Caco-2 (cell line): ENCODE data around the gene CYB561D2. TPM values are rescaled to one million over a fixed set of nuclear protein-coding genes. Genes with fewer than 3 reads are reported as not detected.

Experiments
- BruUV-seq: library from RNA; stranded (reverse); fragments of 400-500 nt; replicated peaks from 2 replicates; lab custom pipeline; 2021; lab: Mats Ljungman, UMichigan
- CTCF ChIA-PET: fragments of 300-600 bp; sonication (Branson Sonifier 250); formaldehyde crosslinking; loops from one replicate; lab custom pipeline; 2022; ENCODE audit warnings: antibody characterized with exemption; lab: Charles Lee
- POLR2A ChIA-PET: fragments of 300-600 bp; sonication (Branson Sonifier 250); formaldehyde crosslinking; loops from one replicate; lab custom pipeline; 2022; ENCODE audit warnings: antibody characterized with exemption; lab: Charles Lee
- DNase-seq, 2 experiments: peaks; one replicate each; pipeline versions ENCODE4 v3.0.0 to v3.0.0-alpha.2; 2020 to 2022
- H3K27me3 ChIP-seq: replicated peaks from 2 replicates; pipeline ENCODE4 v1.6.0; 2011; ENCODE audit warnings: low read length; ENCODE audit not compliant: control insufficient read depth, insufficient read depth
- H3K36me3 ChIP-seq: 2 replicates; pipeline ENCODE4 v1.5.1; 2011; ENCODE audit warnings: low read length; ENCODE audit not compliant: control insufficient read depth, insufficient read depth
- H3K4me1 ChIP-seq: fragments of 250-450 bp; sonication (Bioruptor Pico); 2 replicates; pipeline ENCODE4 v1.5.1; 2020; ENCODE audit warnings: mild to moderate bottlenecking
- H3K4me3 ChIP-seq: 2 replicates; pipeline ENCODE4 v1.5.1; 2011; ENCODE audit warnings: low read depth, mild to moderate bottlenecking, control low read depth, low read length
- H3K9me3 ChIP-seq: fragments of 250-450 bp; sonication (Bioruptor Pico); 2 replicates; pipeline ENCODE4 v1.5.1; 2020; ENCODE audit warnings: mild to moderate bottlenecking, moderate library complexity
- H3K27ac Mint-ChIP-seq: one replicate; pipeline ENCODE4 v1.8.0; 2022; ENCODE audit warnings: mixed read lengths; ENCODE audit not compliant: unreplicated experiment
- H3K27me3 Mint-ChIP-seq: one replicate; pipeline ENCODE4 v1.8.0; 2022; ENCODE audit warnings: mixed read lengths; ENCODE audit not compliant: insufficient read depth, unreplicated experiment
- H3K36me3 Mint-ChIP-seq: one replicate; pipeline ENCODE4 v1.8.0; 2022; ENCODE audit warnings: mild to moderate bottlenecking, mixed read lengths; ENCODE audit not compliant: insufficient read depth, unreplicated experiment
- H3K4me1 Mint-ChIP-seq: one replicate; pipeline ENCODE4 v1.8.0; 2022; ENCODE audit warnings: low read depth, mixed read lengths; ENCODE audit not compliant: unreplicated experiment
- H3K4me3 Mint-ChIP-seq: one replicate; pipeline ENCODE4 v1.8.0; 2022; ENCODE audit warnings: mild to moderate bottlenecking, moderate library complexity, mixed read lengths; ENCODE audit not compliant: unreplicated experiment
- H3K9me3 Mint-ChIP-seq: one replicate; pipeline ENCODE4 v1.8.0; 2022; ENCODE audit warnings: mixed read lengths; ENCODE audit not compliant: unreplicated experiment
- intact Hi-C: fragments of 100-400 bp; cut with micrococcal nuclease; formaldehyde crosslinking; loops from one replicate; pipeline ENCODE4 v1.10.0; 2022; ENCODE audit not compliant: unreplicated experiment
- total RNA-seq: library from RNA; stranded (reverse); gene quantifications from 2 replicates; pipeline ENCODE4 v1.2.3, GENCODE V29; 2022
- TF ChIP-seq, protein P1 (sequence below), 2 experiments: fragments of 200-600 bp in 1 of 2; IDR thresholded peaks; 1 replicate in 1 of 2; 2 replicates in 1 of 2; pipeline versions ENCODE4 v1.5.1 to v1.8.0; 2011 to 2022; ENCODE audit warnings: antibody characterized with exemption in 1 of 2, control low read depth in 1 of 2, inconsistent platforms in 1 of 2, low read depth in 1 of 2, low read length in 1 of 2, mild to moderate bottlenecking in 1 of 2, moderate library complexity in 1 of 2; ENCODE audit not compliant: insufficient read depth in 1 of 2, severe bottlenecking in 1 of 2, unreplicated experiment in 1 of 2

The CYB561D2 gene
- total RNA-seq, 1 experiment from 2014 or later: 21.2 TPM

DNA sequence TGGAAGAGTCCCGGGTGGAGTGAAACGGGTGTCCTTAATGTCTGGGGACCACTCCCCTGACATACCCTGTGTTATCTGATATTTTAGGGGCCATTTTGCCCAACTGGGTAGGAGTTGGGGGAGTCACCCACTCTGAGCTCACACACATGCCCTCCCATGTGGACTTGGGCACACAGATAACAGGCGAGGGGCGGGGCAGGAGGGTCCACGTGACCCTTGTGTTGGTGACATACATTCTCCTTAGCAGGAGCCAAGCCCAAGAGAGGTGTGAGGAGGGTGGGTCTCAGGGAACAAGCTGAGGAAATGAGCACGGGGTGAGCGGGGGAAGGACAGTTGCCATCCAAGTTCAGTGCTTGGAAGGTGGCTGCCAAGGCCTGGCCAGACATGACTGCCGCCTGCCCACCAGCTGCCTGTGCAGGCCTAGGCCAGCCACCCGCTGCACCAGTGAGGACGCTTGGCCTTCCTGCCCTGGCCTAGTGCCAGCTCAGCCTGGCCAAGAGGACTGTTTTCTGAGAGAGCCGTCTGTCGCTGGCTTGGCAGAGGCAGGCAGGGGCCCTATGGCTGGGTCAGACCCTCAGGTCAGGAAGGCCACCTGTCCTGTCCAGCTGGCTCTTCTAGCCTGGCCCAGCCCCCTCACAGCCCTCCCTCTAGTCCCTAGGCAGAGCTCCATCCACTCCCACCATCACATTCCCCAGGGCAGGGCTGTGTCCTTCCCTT is 40.0 kb downstream of the CYB561D2 start:
- no TSS peak for BruUV-seq
- Mint-ChIP-seq H3K4me1 (no peaks in the 10 kb centered on the region), H3K27ac (no peak overlapping the region), H3K36me3 (no peaks in the 10 kb centered on the region), H3K9me3 (no peaks in the 10 kb centered on the region), H3K4me3 (no peak overlapping the region), H3K27me3 (no peaks in the 10 kb centered on the region)
- POLR2A ChIA-PET: no interaction called here
- no peaks in the 10 kb centered on the region for H3K36me3 ChIP-seq
- CTCF ChIA-PET: interaction anchor here (0.6 kb wide), 2 partner anchors 16 to 52 kb away, joined by 3 to 4 read pairs; no protein-coding TSS in a partner anchor
- no peaks in the 10 kb centered on the region for H3K4me1 ChIP-seq
- H3K27me3 ChIP-seq: no peaks in the 10 kb centered on the region
- no peak overlapping the region for H3K4me3 ChIP-seq
- no peaks in the 10 kb centered on the region for H3K9me3 ChIP-seq
- no peak for DNase-seq
- intact Hi-C loops: no loop called here
- TF ChIP-seq, protein P1, sequence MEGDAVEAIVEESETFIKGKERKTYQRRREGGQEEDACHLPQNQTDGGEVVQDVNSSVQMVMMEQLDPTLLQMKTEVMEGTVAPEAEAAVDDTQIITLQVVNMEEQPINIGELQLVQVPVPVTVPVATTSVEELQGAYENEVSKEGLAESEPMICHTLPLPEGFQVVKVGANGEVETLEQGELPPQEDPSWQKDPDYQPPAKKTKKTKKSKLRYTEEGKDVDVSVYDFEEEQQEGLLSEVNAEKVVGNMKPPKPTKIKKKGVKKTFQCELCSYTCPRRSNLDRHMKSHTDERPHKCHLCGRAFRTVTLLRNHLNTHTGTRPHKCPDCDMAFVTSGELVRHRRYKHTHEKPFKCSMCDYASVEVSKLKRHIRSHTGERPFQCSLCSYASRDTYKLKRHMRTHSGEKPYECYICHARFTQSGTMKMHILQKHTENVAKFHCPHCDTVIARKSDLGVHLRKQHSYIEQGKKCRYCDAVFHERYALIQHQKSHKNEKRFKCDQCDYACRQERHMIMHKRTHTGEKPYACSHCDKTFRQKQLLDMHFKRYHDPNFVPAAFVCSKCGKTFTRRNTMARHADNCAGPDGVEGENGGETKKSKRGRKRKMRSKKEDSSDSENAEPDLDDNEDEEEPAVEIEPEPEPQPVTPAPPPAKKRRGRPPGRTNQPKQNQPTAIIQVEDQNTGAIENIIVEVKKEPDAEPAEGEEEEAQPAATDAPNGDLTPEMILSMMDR (IDR thresholded peaks at IDR 0.05; ENCODE audit: insufficient read depth in 1 of 2, low read depth in 1 of 2, low read length in 1 of 2, severe bottlenecking in 1 of 2, unreplicated experiment in 1 of 2): no peak

DNA sequence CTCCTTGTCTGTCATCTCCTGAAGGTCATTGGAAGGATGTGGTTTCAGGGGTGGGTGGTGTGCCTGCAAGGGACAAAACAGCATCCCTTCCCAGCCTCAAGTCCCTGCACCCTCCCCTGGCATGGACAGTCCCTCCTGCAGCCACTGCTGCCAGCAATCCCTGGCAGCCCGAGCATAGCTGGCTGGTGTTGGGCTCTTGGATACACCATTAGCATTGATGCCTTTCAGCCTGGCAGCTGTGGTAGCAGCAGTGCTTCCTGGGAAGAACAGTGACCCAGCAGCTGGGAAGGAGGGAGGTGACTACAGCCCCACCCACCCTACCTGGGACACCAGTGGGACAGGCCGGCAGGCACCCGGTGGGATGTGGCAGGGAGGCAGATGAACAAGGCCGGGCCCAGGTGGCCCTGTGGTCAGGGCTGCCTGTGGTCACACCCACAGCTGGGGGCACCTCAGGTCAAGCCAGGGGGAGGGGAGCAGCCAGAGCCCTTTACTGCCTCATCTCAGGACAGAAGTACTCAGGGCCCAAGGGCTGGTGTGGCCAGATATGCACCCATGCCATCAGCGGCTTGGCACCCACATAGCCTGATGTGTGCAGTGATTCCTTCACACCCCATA is 41.5 kb downstream of the CYB561D2 start:
- no peaks in the 10 kb centered on the region for H3K4me1 Mint-ChIP-seq
- H3K36me3 Mint-ChIP-seq: no peaks in the 10 kb centered on the region
- intact Hi-C loops: no loop called here
- Histone ChIP-seq H3K9me3 (no peaks in the 10 kb centered on the region), H3K27me3 (no peaks in the 10 kb centered on the region), H3K4me3 (no peak overlapping the region), H3K4me1 (no peaks in the 10 kb centered on the region), H3K36me3 (no peaks in the 10 kb centered on the region)
- ChIA-PET POLR2A (no interaction called here), CTCF (no interaction called here)
- no peak overlapping the region for H3K27ac Mint-ChIP-seq
- no peaks in the 10 kb centered on the region for H3K9me3 Mint-ChIP-seq
- no peak for DNase-seq
- H3K27me3 Mint-ChIP-seq: no peaks in the 10 kb centered on the region
- no peak overlapping the region for H3K4me3 Mint-ChIP-seq
- no TSS peak for BruUV-seq
- TF ChIP-seq, protein P1 (IDR thresholded peaks at IDR 0.05; ENCODE audit: insufficient read depth in 1 of 2, low read depth in 1 of 2, low read length in 1 of 2, severe bottlenecking in 1 of 2, unreplicated experiment in 1 of 2): no peak

DNA sequence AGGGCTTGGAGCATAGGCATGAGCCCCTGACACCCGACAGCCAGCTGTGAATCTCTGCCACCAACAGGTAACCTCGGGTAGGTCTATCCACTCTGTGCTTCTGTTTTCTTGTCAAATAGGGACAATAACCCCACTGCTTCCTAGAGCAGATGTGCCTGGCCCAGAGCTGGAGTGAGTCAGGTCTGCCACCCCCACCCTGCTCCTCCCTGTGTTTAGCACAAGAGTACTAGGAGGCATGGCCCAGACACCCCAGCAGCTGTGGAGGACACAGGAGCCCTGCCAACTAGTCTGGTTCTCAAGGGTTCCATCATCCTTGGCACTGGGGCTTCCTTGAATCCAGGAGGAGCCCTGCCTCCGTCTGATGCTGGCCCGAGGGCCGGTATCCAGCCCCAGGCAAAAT is 42.4 kb downstream of the CYB561D2 start:
- no peak overlapping the region for H3K4me3 ChIP-seq
- no peak overlapping the region for H3K27ac Mint-ChIP-seq
- TF ChIP-seq, protein P1 (IDR thresholded peaks at IDR 0.05; ENCODE audit: insufficient read depth in 1 of 2, low read depth in 1 of 2, low read length in 1 of 2, severe bottlenecking in 1 of 2, unreplicated experiment in 1 of 2): no peak
- no peaks in the 10 kb centered on the region for H3K9me3 ChIP-seq
- ChIA-PET CTCF (no interaction called here), POLR2A (no interaction called here)
- H3K36me3 ChIP-seq: no peaks in the 10 kb centered on the region
- H3K4me1 ChIP-seq: no peaks in the 10 kb centered on the region
- H3K9me3 Mint-ChIP-seq: no peaks in the 10 kb centered on the region
- no peaks in the 10 kb centered on the region for H3K27me3 Mint-ChIP-seq
- intact Hi-C loops: no loop called here
- H3K4me3 Mint-ChIP-seq: no peak overlapping the region
- no TSS peak for BruUV-seq
- no peak for DNase-seq
- H3K27me3 ChIP-seq: no peaks in the 10 kb centered on the region
- no peaks in the 10 kb centered on the region for H3K4me1 Mint-ChIP-seq
- H3K36me3 Mint-ChIP-seq: no peaks in the 10 kb centered on the region
